GM18868 (cell line): ENCODE results near the gene TMEM129.
A peak's percentile ranks its signal among the peaks of the same experiment; 100 is the strongest.

ENCODE experiments used
- ATAC-seq: cut with Tn5 transposase; IDR thresholded peaks from one replicate; pipeline ENCODE4 v1.9.1; 2021; ENCODE audit warnings: mild to moderate bottlenecking, moderate library complexity; ENCODE audit not compliant: unreplicated experiment

Gene TMEM129

GRCh38 chr4:1758306-1759121 lies 37.4 kb upstream of the TMEM129 start:
- ATAC-seq, result no peak

- no peak for ATAC-seq
These were observed 36.7 kb upstream of the TMEM129 start for GRCh38 chr4:1757836-1758235.

GRCh38 chr4:1756893-1757779 lies 36.0 kb upstream of the TMEM129 start:
- ATAC-seq, result no peak

DNA sequence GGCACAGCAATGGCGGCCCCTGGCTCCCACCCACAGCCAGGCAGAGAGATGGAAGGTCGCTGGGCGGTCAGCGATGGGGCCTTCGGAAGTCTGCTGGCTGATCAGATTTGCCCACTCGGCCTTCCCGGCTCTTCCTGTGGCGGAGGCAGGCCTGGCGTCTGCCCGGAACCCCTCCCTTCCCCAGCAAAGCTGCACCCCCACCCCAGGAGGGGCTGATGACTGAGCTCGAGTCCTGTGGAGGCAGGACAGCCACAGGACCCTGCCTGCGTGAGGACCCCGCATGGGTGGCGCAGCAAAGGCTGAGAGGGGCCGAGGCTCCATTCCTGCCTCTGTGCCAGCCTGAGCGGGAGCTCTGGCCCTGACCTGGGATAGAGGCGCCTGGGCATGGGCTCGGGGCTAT lies 35.0 kb upstream of the TMEM129 start:
- ATAC-seq, result no peak

- no peak for ATAC-seq
These were observed 34.2 kb upstream of the TMEM129 start for GRCh38 chr4:1755297-1755696.

- ATAC-seq, result no peak
These were observed 33.2 kb upstream of the TMEM129 start for GRCh38 chr4:1754336-1754735.

GRCh38 chr4:1753697-1754311 lies 32.7 kb upstream of the TMEM129 start:
- no peak for ATAC-seq

DNA sequence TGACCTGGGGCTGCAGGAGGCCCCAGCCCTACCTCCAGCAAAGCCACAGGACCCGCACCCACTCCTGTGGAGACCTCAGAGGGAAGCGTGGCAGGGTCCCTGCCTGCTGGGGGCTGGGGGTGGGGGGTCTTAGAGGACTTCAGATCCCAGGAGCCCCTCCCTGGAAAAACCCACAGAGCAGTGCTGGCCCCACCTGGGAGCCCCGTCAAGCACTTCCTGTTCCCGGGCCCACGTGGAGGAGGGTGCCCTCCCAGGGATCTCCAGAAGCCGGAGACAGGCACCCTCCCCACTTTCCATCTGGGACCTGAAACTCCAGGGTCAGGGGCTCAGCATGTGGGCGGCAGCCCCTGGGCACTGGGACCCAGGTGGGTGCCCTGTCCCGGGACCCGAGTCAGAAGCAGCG lies 32.2 kb upstream of the TMEM129 start:
- ATAC-seq, result no peak

- ATAC-seq, result peak; percentile 45
These were observed 31.3 kb upstream of the TMEM129 start for GRCh38 chr4:1752284-1753041.

DNA sequence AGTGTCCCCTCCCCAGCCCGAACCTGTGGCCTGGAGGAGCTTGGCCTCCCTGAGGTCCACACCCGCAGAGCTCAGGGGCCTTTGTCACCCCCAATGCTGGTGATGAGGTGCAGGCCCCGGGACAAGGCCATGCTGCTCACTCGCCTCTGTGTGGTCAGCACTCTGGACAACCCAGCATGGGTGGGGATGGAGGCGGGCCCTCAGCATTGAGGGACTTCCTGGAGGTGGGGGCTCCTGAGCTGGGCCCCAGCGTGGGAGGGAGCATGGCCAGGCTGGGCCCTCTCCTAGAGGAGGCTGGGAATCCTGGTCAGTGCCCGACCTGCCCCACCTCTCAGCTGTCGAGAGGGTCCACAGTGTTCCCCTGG lies 30.8 kb upstream of the TMEM129 start:
- no peak for ATAC-seq

DNA sequence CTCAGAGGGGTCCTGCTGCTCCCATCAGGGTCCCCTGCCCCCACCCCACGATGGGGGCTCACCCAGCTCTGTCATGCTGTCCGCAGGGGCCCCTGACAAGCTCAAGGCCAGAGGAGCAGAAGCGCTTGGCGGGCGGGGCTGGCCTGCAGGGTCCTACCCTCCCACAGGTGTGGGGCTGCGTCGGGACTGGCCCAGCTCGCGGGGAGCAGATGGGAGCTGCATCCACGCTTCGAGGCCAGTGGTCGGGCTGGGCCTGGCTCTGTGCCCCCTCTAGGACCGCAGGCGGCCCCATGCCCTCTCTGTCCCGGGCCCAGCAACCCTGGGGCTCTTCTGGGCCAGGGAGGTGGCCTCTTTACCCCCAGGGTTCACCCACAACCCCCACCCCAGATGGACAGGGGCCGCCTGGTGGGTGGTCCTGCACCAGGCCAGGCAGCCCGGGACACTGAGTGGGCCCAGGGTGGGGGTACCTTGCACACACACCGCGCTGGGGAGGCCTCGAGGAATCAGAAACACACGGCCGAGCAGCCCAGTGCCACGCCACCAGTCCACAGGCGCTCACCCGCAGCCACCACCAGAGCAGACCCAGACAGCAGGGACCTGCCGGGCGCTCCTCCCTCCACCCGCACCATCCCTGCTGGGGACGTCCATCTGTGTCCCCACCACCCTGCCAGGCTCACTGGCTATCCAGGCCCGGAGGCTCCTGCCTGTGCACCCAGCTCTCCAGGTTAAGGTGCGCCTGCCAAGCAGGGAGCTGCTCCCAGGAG lies 30.2 kb upstream of the TMEM129 start:
- no peak for ATAC-seq

GRCh38 chr4:1750381-1751154 lies 29.4 kb upstream of the TMEM129 start:
- no peak for ATAC-seq

GRCh38 chr4:1749826-1750225 lies 28.7 kb upstream of the TMEM129 start:
- ATAC-seq, result no peak

DNA sequence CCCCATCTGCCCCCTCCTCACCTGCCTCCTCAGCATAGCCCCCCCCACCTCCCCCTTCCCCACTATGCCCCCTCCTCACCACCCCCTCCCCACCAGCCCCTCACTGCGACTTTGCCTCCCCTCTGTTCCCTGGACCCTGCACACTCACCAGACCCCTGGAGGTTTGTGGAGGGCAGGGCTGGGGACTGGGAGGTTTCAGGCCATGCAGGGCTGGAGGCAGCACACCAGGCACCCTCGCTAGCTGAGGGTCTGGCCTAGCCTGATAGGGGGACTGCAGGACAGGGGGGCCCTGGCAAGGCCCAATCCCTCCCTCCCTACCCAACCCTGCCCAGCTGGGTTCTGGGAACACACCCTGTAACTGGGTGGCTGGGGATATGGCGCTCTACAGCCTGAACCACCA lies 28.2 kb upstream of the TMEM129 start:
- ATAC-seq, result no peak

DNA sequence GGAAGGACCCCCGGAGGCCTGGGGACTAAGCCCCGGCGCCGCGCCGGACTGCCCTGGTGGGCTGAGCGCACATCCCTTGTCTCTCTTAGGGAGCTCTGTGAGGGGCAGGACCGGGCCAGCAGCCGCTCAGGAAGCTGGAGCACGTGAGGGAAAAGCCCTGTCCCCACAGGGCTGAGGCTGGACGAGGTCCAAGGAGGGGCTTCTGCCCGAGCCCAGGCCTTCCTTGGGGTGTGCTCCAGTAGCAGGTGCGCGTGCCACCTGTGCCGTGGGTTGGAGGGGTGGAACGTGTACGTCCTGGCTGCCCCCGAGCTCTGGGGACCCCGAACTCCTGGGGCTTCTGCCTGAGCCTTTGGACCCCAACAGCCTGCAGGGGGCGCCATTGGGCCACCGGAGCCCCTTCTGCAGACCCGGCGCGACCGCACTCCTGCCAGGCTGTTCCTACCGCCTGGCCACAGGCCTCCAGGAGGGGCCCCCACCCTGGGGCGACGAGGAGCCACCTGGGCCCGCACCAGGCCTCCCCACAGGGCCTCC lies 27.4 kb upstream of the TMEM129 start:
- peak; percentile 42 for ATAC-seq

DNA sequence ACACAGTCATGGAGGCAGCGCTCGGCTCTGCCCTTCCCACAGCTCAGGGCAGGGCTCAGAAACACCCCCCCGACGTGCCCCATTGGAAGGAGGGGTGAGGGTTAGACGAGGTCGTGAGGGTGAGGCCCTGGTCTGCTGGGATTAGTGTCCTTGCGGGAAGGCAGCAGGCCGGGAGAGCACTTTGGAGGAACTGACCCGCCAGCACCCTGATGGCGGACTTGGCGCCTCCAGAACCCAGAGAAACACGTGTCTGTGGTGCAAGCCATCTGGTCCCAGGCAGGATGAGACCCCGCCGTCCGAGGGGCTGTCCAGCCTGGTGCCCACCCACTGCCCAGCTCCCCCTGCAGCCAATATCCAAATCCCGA lies 26.5 kb upstream of the TMEM129 start:
- ATAC-seq, result no peak

DNA sequence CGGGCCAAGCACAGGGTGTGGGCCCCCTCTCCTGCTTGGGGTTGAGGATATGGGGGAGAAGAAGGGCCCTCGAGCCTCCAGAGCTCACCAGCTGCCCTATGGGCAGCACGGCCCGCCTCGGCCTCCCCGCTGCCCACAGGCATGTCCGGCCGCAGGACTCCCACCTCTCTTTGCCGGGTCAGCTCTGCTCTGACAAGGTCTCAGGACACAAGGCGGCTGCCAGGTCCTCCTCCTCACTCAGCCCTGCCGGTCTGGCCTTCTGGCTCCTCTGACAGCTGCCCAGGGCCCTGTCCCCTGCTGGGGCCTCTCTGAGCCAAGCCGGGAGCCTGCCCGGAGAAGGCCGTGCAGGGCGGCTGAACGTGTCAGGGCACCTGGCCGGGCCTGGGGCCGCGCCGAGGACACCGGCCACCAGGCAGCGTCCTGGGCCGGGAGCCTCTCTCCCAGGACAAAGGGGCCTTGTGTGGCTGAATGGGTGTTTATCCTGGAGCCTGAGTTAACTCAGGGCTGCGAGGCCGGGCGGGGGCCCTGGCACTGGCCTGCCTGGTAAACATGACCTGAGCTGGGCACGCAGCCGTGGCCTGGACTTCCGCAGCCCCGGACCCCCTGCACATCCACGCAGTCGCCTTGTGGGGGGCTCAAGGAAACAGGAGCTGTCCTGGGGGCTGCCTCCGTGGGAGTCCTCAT lies 25.9 kb upstream of the TMEM129 start:
- ATAC-seq, result no peak

DNA sequence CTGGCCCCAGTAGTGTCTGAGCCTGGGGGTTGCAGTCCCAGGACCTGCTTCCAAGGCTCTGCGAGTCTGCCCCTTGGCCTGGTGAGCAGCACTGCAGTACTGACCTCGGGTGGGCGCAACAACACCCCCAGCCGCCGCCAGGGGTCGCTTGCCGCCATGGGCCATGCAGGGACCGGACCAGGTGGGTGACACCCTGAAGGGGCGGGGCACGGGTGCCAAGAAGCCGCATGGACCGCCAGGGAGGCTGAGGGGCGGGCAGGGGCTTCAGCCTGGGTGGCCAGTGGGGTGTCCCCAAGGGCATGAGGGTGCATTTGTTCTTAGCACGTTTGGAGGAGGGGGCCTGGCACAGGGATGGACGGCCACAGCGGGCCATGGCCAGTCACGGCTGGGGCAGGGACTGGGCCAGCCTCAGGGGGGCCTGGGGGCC lies 25.2 kb upstream of the TMEM129 start:
- no peak for ATAC-seq

DNA sequence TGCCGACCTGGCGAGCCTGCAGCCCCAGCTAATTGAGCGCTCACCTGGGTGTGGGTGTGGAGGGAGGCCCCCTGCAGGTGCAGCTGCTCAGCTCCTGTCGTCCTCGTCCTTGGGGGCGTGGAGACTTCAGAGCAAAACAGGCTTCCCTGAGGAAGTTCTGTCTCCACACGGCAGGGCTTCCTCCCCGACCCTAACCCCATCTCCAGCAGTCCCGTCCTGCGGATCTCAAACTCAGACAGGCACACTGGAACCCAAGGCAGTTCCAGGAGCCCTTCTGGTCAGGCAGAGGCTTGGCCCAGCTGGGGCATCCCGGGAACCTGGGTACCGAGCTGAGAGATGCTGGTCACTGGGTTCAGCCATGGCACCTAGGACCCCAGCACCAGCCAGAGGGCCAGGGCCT lies 24.6 kb upstream of the TMEM129 start:
- ATAC-seq, result no peak
